Esophagus muscularis mucosa (tissue), 3 donors: ENCODE data around the gene AKR1C3.

Source experiments
- CTCF ChIP-seq, 3 experiments: fragments of 200-600 bp in 2 of 3; fragments of 450-650 bp in 1 of 3; sonication (generic) in 2 of 3; IDR thresholded peaks; one replicate each; pipeline ENCODE4 v1.5.1; 2017 to 2019; ENCODE audit warnings: antibody characterized with exemption in 3 of 3, mild to moderate bottlenecking in 2 of 3, moderate library complexity in 1 of 3
- POLR2AphosphoS5 ChIP-seq, 2 donors: sonication (generic); formaldehyde crosslinking; IDR thresholded peaks; one replicate each; pipeline ENCODE4 v1.6.1; 2017; ENCODE audit warnings: antibody characterized with exemption in 2 of 2

GRCh38 chr10:5146920-5147254, 52.7 kb downstream of the AKR1C3 start:
- TF ChIP-seq CTCF (IDR thresholded peaks at IDR 0.05) (no peak), POLR2AphosphoS5 (IDR thresholded peaks at IDR 0.05) (no peak)
